Inferior parietal cortex (tissue), 1 donor: ENCODE data around the gene VPS26A.

Experiments used
- DNase-seq: peaks from one replicate; pipeline ENCODE4 v3.0.0-alpha.2; 2016; ENCODE audit errors: extremely low spot score

VPS26A gene

DNA sequence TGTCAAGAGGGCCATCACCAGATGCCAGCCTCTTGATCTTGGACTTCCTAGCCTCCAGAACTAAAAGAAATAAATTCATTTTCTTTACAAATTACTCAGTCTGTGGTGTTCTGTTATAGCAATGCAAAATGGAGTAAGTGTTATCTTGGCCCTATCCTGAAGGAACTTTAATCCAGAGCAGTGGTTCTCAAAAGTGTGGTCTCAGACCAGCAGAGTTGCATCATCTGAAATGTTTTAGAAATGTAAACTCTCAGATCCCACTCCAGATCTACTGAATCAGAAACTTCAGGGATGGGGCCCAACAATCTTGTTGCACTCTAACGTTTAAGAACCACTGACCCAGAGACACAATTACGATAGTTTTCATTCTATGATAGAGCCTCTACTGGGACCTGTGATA lies 52.8 kb downstream of the VPS26A start:
- DNase-seq = no peak

DNA sequence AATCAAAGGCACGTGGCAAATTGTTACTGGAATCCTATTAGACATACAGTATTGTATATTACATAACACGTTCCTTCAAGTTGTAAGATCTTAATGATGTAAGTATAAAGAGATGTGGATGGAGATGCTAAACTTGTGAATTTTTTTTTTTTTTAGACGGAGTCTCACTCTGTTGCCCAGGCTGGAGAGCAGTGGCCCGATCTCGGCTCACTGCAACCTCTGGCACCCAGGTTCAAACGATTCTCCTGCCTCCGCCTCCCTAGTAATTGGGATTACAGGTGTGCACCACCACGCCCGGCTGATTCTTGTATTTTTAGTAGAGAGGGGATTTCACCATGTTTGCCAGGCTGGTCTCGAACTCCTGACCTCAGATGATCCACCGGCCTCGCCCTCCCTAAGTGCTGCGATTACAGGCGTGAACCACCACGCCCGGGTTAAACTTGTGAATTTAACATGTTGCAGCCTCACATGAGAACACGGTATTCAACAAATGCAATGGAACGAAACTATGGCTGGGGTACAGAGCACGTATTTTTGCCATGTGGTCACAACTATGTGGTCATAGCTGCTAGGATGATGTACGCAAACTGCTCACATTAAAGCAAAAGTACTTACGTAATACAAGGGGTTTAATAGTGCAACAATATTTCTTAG lies 55.2 kb downstream of the VPS26A start:
- no peak for DNase-seq

DNA sequence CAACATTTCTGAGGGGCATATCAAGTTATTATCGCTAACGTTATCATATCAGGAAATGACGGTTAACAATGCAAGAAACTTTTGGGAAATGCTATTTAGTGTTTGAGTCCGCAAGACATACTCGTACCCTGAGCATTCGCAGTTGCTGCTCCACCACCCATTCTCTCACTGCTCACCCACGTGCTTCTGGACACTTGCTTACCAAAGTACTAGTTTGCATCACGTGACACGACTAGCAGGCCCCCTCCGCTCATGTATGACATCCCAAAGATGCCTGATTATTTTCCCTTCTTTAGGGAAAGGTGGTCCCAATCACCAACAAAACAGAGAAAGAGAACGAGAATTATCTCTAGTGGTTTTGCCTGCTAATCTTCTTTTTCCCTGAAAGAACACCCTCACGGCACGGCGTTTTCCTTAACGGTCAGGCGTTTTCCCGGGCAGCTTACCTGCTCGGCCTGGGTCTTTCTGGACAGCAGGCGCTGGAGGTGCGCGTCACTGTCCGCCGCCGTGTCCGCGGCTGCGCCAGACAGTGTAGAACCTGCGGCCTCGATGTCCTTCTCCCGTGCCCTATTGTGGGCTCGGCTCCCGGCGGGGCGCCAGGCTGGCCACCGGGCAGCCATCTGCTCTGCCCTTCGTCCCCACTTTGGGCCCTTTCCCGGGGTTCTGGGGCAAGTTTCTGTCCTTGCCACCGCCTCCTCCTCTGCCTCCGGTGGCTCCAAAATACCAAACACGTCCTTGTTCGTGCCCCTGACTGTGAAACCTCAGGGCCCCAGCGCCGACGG lies 56.0 kb downstream of the VPS26A start, which contains the start of gene SUPV3L1:
Gene SUPV3L1 (plus strand): TSS at position 492 of the 782 bp plus-strand sequence. CDS start 58 bp downstream, at position 550.
- peak; percentile 98 for DNase-seq

DNA sequence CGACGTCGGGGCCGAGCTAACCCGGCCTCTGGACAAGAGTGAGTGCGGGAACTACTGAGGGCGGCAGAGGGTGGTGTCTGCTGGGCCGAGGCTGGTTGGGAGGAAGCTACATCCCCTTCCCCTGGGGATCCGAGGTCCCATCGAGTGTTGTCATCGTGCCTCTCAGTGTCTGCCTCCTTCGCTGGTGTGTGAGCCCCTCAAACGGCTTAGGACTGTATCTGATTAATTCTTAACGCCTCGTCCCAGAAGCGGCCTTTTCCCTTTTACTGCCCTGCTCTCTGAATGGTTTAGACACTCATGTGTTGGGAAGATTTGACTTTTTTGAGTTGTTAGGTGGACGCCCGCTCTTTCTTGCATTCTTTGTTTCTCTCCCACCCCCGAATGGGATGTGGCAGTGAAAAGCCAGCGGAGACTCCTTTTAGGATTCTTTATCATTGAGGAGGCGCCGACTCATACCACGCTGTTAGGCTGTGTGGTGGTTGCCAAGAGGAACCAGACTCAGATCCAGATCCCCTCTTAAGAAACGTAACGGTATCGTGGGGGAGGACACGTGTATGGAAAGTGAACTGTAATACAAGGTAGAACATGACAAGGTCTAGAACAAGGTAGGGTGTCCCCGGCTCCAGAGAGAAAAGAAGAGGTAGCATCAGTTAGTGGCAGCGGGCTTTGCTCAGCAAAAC lies 56.7 kb downstream of the VPS26A start:
- no peak for DNase-seq

DNA sequence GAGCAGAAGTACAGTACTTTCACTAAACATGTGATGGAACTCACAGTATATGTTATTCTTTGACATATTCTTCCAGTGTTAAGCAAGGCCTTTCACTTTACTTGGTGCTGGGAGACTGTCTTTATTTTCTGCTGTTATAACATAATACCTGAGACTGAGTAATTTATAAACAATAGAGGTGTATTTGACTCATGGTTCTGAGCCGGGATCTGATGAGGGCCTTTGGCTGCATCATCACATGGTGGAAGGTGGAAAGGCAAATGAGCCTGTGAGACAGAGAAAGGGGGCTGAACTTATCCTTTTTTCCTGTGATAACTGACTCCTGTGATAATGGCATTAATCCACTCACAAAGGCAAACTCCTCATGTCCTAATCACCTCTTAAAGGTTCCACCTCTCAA lies 57.5 kb downstream of the VPS26A start:
- DNase-seq = no peak

DNA sequence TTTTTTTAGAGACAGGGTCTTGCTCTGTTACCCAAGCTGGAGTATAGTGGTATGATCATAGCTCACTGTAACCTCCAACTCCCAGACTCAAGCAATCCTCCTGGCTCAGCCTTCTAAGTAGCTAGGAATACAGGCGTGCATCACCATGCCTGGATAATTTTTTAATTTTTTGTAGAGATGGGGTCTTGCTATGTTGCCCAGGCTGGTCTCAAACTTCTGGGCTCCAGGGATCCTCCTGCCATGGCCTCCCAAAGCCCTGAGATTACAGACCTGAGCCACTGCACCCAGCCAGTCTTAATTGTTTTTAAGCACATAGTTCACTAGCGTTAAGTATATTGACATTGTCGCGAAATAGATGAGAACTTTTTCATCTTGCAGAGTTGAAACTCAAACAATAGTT lies 58.0 kb downstream of the VPS26A start:
- no peak for DNase-seq

DNA sequence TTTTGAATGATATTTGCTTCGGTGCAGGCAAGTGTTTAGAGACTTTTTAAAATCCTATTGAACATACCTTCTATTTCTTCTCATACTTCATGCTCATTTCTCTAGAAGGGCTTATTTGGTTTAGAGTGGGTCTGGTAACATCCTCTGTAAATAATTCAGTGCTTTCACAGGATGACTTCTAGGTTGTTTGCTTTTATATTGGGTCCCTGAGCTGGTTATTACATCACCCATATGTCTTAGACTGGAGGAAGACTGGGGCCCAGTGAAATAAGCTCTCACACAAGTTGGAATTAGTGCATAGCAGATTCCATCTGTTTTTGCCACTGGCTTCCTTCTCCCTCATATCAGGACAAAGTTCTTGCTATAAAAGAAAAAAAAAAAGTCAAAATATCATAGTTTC lies 62.5 kb downstream of the VPS26A start:
- no peak for DNase-seq

DNA sequence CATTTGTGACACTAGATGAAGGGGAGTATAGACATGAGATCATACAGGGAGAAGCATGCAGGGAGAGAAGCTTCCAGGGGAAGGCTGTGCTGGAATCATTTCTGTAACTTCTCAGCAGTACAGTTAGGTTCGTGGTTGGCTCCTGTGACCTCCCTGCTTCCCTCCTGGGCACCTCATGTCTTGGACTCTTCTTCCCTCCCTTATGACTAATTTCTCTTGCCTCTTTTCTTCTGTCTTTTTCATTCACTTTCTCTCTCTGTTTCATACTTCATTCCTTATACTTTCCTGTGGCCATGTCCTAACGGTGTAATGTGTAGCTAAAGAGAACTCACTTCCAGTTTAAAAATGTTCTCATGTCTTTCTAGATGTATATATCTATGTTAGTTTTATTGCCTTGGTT lies 77.1 kb downstream of the VPS26A start:
- no peak for DNase-seq

DNA sequence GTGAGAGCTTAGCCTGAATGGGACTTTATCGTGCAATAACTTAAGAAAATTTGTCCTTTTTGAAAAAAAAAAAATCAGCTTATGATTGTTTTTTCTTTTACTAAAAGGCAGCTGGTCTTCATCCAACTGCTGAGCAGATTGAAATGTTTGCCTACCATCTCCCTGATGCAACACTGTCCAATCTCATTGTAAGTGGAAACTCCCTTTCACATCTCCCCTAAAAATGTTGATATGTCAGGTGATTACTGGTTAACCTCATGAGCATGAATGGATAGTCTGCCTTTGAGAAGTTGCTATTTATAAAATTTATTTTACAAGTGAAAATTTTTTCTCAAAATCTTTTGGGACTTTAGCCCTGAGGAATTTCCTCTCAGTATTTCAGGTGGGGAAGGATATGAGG lies 78.4 kb downstream of the VPS26A start:
- DNase-seq = no peak

DNA sequence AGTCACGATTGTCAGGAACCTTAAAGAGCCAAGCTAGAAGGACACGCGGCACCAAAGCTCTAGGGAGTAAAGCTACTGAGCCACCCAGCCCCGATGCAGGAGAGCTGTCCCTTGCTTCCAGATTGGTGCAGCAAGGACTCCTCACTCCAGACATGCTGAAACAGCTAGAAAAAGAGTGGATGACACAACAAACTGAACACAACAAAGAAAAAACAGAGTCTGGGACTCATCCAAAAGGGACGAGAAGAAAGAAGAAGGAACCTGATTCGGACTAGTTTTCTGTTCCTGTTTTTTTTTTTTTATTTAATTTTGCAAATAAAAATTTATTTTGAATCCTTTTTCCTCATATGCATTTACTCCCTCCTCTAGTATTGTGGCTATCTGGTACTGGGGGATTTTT lies 84.8 kb downstream of the VPS26A start:
- no peak for DNase-seq

DNA sequence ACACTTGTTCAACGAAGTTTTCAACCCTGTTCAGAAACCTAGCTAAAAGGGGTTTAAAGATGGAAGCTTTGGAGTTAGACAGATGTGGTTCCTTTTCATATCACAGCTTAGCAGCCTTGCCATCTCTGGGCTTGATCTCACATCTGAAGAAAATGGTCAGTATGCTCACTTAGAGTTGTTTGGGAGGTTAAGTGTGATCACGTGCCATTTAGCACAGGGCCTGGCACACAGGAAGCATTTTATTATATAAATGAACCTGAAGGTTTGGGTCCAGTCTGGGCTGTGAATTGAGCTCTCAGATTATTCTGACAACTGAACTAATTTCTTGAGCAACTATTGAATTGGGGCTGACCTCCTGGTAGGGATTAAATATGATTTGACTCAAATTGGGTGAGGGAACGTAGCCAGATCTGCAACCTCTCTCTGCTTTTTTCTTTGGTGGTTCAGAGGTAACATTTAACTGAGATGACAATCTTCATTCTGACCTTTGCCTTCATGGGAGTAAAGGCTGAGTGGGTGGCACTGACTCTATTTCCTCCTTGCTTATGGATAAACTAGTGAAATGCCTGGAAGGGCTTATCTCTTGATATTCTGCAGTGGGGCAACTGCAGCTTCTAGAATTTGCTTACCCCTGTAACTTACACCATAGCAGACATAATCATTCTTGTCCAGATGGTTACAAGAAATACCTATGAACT lies 86.0 kb downstream of the VPS26A start:
- DNase-seq = no peak

DNA sequence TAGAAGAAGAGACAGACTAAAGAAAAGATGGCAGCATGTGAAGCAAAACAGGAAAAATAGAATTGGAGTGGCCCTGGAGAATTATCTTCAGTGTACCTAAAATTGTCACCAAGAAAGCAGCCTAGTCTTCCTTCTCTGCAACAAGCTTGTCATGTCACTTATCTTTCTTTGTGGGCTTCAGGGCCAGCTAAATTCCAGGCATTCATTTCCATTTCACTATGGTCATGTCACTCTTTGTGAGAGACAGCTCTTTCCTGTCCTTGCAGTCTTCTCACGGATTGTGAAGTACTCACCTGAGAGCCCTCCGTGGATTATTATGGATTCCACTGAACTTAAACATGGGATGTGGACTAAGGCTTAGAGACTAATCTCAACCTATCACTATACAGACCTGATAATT lies 87.1 kb downstream of the VPS26A start:
- DNase-seq = no peak

DNA sequence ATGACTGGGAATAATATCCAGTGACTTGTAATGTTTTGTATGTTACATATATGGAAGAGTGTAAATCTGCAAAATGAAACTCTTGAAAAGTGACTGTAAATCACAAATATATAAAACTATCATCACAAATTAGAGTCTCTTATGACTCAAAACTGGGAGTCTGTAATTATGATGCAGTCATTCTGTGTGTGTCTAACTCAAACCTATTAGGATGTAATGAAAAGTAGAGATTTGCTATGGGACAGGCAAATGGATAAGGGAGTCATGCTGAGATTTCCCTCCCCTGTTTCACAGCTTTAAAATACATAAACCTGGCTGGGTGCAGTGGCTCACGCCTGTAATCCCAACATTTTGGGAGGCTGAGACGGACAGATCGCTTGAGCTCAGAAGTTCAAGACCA lies 87.5 kb downstream of the VPS26A start:
- no peak for DNase-seq

DNA sequence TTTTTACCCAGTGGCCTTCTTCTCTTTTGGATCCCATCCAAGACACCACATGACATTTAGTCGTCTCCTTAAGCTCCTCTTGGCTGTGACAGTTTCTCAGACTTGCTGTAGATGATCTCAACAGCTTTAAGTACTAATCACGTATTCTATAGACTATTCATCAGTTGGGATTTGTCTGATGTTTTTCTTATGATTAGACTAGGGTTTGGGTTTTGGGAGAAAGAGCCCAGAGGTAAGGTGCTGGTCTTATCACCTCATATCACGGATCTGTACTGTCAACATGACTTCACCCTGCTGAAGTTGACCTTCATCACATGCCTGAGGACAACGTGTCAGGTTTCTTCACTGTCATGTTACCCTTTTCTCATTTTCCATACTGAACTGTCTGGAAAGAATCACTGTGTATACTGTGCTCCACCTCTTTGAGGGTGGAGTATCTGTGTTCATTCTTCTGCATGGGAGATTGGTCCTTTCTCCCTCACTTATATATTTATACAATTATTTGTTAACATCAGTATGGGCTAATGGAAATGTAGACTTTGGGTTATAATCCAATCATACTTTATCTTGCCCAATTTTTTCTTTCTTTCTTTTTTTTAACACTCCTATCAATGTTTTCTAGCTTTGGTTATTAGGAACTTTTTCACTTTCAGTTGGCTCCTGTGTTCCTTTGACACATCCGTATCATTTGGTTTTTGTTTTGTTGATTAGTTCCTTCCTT lies 89.8 kb downstream of the VPS26A start:
- DNase-seq = no peak

DNA sequence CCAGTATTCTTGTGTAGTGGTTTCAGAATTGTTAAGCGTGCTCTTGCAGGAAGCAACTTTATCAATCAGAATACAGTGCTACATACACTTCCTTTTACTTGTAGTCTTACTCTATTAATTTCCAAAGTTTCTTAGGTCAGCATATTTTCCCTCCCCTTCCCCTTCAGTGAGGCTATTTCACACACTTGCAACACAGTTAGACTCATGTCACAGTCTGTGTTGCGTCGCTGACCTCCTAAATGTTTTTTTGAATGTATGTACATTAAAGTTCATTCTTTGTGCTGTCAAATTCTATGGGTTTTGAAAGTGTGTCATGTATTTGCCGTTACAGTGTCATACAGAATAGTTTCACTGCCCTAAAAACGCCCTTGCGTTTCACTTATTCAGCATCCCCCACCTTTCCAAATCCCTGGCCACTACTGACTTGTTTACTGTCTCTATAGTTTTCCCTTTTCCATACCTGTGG lies 90.7 kb downstream of the VPS26A start:
- no peak for DNase-seq

DNA sequence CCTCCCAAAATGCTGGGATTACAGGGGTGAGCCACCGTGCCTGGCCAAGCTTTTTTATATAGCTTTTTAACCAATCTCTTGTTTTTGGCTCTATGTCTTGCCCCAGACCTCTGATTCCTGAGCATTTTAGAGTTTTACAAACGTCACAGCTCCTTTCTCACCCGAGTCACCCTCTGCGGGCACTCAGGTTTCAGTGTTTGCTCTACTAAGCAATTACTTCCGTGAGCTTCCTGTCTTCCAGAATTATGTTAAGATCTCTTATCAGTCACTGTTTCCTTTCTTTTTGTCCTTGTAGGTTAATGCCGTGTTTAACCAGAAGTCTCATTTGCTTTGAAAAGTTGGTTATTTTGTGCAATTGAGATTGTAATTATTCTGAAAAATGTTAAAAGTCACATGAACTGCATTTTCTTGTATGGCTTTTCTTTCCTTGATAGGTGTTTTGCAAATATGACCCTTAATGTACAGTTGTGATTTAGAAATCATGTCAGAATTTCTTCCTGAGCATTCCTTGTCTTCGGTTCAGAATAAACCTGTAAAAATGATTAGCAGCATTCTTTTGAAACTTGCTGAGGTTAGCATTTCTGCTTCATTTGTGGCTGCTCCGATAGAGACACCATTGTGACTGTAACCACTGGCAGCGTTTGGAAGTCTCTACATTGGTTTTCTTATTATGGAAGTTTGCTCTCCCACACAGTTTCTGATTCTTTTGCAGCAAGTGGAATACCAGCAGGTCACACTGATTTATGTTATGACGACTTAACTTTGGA lies 91.6 kb downstream of the VPS26A start:
- no peak for DNase-seq

DNA sequence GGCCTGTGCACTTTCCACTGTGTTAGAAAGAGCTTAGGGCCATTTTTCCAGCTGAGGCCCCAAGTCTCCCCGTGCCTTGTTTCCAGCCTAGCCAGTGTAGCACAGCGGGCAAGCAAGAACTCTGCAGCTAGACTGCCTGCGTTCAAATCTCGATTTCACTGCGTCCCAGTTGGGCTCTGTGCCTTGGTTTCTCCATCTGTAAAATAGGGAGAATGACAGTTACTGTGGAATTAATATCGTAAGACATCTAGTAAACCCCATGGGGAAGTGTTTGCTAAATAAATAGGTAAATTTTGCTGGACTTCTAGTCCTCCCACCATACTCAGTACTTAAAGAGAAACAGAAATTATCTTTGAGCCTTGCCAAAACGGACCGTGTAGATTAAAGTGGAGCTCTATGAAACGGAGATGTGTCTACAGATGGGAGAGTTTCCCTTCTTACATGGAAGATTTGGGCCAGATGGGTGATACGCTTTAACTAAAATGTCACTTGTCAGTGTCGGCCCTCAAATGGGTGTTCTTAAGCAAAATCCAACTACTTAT lies 92.7 kb downstream of the VPS26A start:
- DNase-seq = no peak

DNA sequence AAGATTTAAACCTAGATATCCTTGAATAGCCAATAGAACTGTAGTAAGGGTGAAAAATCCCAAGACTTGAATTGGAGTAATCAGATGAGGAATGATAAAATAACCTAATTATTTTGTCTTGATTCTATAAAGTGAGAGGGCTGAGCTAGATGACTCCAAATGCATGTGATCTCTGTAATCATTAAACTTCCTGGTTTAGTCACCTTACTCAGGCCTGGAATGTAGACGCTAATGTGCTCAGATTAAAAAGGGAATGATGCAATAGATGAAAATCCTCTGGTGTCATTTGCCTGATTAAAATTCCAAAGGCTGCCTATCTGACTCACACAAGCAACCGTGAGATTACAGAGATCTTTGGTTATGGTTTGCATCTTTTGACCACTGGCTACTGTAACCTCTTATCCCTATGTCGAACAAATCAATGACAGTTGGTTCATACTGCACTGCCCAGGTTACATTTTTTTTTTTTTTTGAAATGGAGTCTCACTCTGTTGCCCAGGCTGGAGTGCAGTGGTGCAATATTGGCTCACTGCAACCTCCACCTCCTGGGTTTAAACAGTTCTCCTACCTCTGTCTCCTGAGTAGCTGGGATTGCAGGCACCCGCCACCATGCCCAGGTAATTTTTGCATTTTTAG lies 93.3 kb downstream of the VPS26A start:
- DNase-seq = no peak

DNA sequence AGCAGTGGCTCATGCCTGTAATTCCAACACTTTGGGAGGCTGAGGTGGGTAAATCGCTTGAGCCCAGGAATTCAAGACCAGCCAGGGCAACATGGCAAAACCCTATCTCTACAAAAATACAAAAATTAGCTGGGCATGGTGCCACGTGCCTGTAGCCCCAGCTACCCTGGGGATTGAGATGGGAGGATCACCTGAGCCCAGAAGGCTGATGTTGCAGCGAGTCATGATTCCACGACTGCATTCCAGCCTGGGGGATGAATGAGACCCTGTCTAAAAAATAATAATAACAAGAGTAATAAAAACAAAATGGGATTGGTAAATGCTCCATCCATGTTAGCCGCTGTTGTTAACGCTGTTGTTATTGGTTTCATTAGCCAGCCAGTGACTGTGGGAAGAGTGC lies 94.9 kb downstream of the VPS26A start:
- DNase-seq = no peak

DNA sequence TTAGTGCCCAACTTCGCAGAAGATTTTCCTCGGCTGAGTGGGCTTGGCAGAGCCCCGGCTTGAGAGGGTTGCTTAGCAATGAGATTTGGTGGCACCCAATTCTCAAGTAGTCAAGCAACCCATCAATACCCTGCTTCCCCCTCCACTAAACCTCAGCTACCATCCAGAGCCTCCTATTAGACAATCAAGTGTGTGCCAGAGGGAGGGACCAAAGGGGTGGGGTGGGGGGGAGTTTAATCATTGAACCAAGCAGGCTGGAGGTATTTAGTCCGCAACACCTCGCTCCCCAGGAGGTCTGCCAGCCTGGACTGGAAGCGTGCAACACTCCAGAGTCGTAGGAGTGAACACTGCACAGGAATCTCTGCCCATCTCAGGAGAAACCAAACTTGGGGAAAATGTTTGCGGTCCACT lies 96.1 kb downstream of the VPS26A start, which contains the start of gene HKDC1:
Gene HKDC1 (plus strand): TSS at position 292 of the 411 bp plus-strand sequence. CDS start 104 bp downstream, at position 396.
- DNase-seq = no peak
